RWPE2 (cell line): ENCODE measurements around the gene ZCCHC2.

Experiments
- ATAC-seq: fragments of 200-7000 bp; cut with Tn5 transposase; 3 replicates; pipeline ENCODE4 v1.9.1; 2021; ENCODE audit warnings: low read depth
- DNase-seq: peaks from one replicate; pipeline ENCODE4 v3.0.0-alpha.2; 2020; ENCODE audit warnings: low spot score
- H3K27ac ChIP-seq: fragments of 450-650 bp; 2 replicates; pipeline ENCODE4 v1.5.1; 2017; ENCODE audit warnings: mild to moderate bottlenecking; ENCODE audit not compliant: poor library complexity, severe bottlenecking
- H3K27me3 ChIP-seq: fragments of 250-450 bp; sonication (Bioruptor Pico); 2 replicates; pipeline ENCODE4 v1.5.1; 2021; ENCODE audit warnings: mild to moderate bottlenecking, moderate library complexity; ENCODE audit not compliant: insufficient read depth, poor library complexity, severe bottlenecking
- H3K36me3 ChIP-seq: fragments of 250-450 bp; sonication (Bioruptor Pico); 2 replicates; pipeline ENCODE4 v1.5.1; 2020; ENCODE audit warnings: low read depth, mild to moderate bottlenecking, moderate library complexity
- H3K4me1 ChIP-seq: fragments of 250-450 bp; sonication (Bioruptor Pico); 2 replicates; pipeline ENCODE4 v1.5.1; 2021; ENCODE audit warnings: mild to moderate bottlenecking, moderate library complexity; ENCODE audit not compliant: insufficient read depth, poor library complexity, severe bottlenecking
- H3K4me3 ChIP-seq: fragments of 250-450 bp; sonication (Bioruptor Pico); 2 replicates; pipeline ENCODE4 v1.5.1; 2021; ENCODE audit warnings: mild to moderate bottlenecking, moderate library complexity; ENCODE audit not compliant: severe bottlenecking
- H3K9me3 ChIP-seq: fragments of 250-450 bp; sonication (Bioruptor Pico); 2 replicates; pipeline ENCODE4 v1.5.1; 2021; ENCODE audit warnings: mild to moderate bottlenecking, moderate library complexity; ENCODE audit not compliant: severe bottlenecking
- CTCF ChIP-seq: fragments of 450-650 bp; IDR thresholded peaks from one replicate; pipeline ENCODE4 v1.5.1; 2017; ENCODE audit warnings: mild to moderate bottlenecking, moderate library complexity; ENCODE audit not compliant: poor library complexity, severe bottlenecking

Gene ZCCHC2

GRCh38 chr18:62610701-62611411, 88.0 kb downstream of the ZCCHC2 start:
- H3K4me1 ChIP-seq: no peaks in the 10 kb centered on the region
- no peak overlapping the region for H3K27ac ChIP-seq
- DNase-seq (no peak), ATAC-seq (no peak)
- no peaks in the 10 kb centered on the region for H3K36me3 ChIP-seq
- no peak overlapping the region for H3K4me3 ChIP-seq
- no peak for TF ChIP-seq CTCF
- H3K9me3 ChIP-seq: no peaks in the 10 kb centered on the region
- no peaks in the 10 kb centered on the region for H3K27me3 ChIP-seq

- Histone ChIP-seq H3K9me3 (no peaks in the 10 kb centered on the region), H3K27ac (no peak overlapping the region), H3K4me1 (no peaks in the 10 kb centered on the region), H3K36me3 (no peaks in the 10 kb centered on the region), H3K27me3 (no peaks in the 10 kb centered on the region), H3K4me3 (no peak overlapping the region)
- no peak for TF ChIP-seq CTCF
- DNase-seq (no peak), ATAC-seq (no peak)
Observed at GRCh38 chr18:62611453-62612288, 88.8 kb downstream of the ZCCHC2 start.

GRCh38 chr18:62612289-62612645, 89.4 kb downstream of the ZCCHC2 start:
- H3K27ac ChIP-seq: no peak overlapping the region
- no peak overlapping the region for H3K4me3 ChIP-seq
- DNase-seq (no peak), ATAC-seq (no peak)
- H3K9me3 ChIP-seq: no peaks in the 10 kb centered on the region
- H3K36me3 ChIP-seq: no peaks in the 10 kb centered on the region
- no peaks in the 10 kb centered on the region for H3K4me1 ChIP-seq
- H3K27me3 ChIP-seq: no peaks in the 10 kb centered on the region
- TF ChIP-seq CTCF: no peak

- no peak for TF ChIP-seq CTCF
- Histone ChIP-seq H3K4me1 (no peaks in the 10 kb centered on the region), H3K4me3 (no peak overlapping the region), H3K36me3 (no peaks in the 10 kb centered on the region), H3K9me3 (no peaks in the 10 kb centered on the region), H3K27ac (no peak overlapping the region), H3K27me3 (no peaks in the 10 kb centered on the region)
- DNase-seq (no peak), ATAC-seq (no peak)
Observed at GRCh38 chr18:62612776-62613175, 90.0 kb downstream of the ZCCHC2 start.

GRCh38 chr18:62614494-62614893, 91.7 kb downstream of the ZCCHC2 start:
- H3K4me3 ChIP-seq: no peak overlapping the region

More at GRCh38 chr18:62614494-62614893, 91.7 kb downstream of the ZCCHC2 start:
- no peaks in the 10 kb centered on the region for H3K9me3 ChIP-seq
- no peak overlapping the region for H3K27ac ChIP-seq
- no peaks in the 10 kb centered on the region for H3K36me3 ChIP-seq
- DNase-seq (no peak), ATAC-seq (no peak)
- no peaks in the 10 kb centered on the region for H3K27me3 ChIP-seq
- H3K4me1 ChIP-seq: no peaks in the 10 kb centered on the region
- no peak for TF ChIP-seq CTCF
